Calu3 (cell line): ENCODE data around the gene PPP2R3A. TPM values are rescaled to one million over a fixed set of nuclear protein-coding genes. Genes with fewer than 3 reads are reported as not detected.
A peak's percentile ranks its signal among the peaks of the same experiment; 100 is the strongest.

Experiments used
- BruUV-seq: library from RNA; stranded (reverse); fragments of 400-500 nt; replicated peaks from 2 replicates; lab custom pipeline; 2021; lab: Mats Ljungman, UMichigan
- CTCF ChIA-PET: fragments of 300-600 bp; sonication (Branson Sonifier 250); formaldehyde crosslinking; loops from one replicate; lab custom pipeline; 2022; ENCODE audit warnings: antibody characterized with exemption; lab: Charles Lee
- DNase-seq: peaks from one replicate; pipeline ENCODE4 v3.0.0; 2022
- H3K27ac Mint-ChIP-seq: one replicate; pipeline ENCODE4 v1.8.0; 2022; ENCODE audit warnings: mixed read lengths; ENCODE audit not compliant: unreplicated experiment
- H3K27me3 Mint-ChIP-seq: one replicate; pipeline ENCODE4 v1.8.0; 2022; ENCODE audit warnings: mixed read lengths; ENCODE audit not compliant: unreplicated experiment
- H3K36me3 Mint-ChIP-seq: one replicate; pipeline ENCODE4 v1.8.0; 2022; ENCODE audit warnings: mild to moderate bottlenecking, moderate library complexity, mixed read lengths; ENCODE audit not compliant: insufficient read depth, unreplicated experiment
- H3K4me1 Mint-ChIP-seq: one replicate; pipeline ENCODE4 v1.8.0; 2022; ENCODE audit warnings: mild to moderate bottlenecking, low read depth, mixed read lengths; ENCODE audit not compliant: unreplicated experiment
- H3K4me3 Mint-ChIP-seq: one replicate; pipeline ENCODE4 v1.8.0; 2022; ENCODE audit warnings: mild to moderate bottlenecking, low read depth, moderate library complexity, mixed read lengths; ENCODE audit not compliant: unreplicated experiment
- H3K9me3 Mint-ChIP-seq: one replicate; pipeline ENCODE4 v1.8.0; 2022; ENCODE audit warnings: low read depth, mixed read lengths; ENCODE audit not compliant: unreplicated experiment
- CTCF ChIP-seq: fragments of 200-600 bp; IDR thresholded peaks from one replicate; pipeline ENCODE4 v1.8.0; 2022; ENCODE audit warnings: antibody characterized with exemption; ENCODE audit not compliant: unreplicated experiment
- intact Hi-C: fragments of 100-400 bp; cut with micrococcal nuclease; formaldehyde crosslinking; loops from one replicate; pipeline ENCODE4 v1.10.0; 2022; ENCODE audit not compliant: unreplicated experiment
- total RNA-seq: library from RNA; stranded (reverse); gene quantifications from 2 replicates; pipeline ENCODE4 v1.2.3, GENCODE V29; 2022

The PPP2R3A gene
- total RNA-seq, 1 experiment from 2014 or later: 64.8 TPM

- CTCF ChIA-PET: interaction anchor here (1.1 kb wide), 1 partner anchor 27 kb away, joined by 3 read pairs; no protein-coding TSS in a partner anchor
- H3K36me3 Mint-ChIP-seq: peaks cover 13% of the 10 kb centered on the region
Observed at GRCh38 chr3:135924506-135924905, 41.0 kb upstream of the PPP2R3A start.

GRCh38 chr3:135926664-135927063, 38.9 kb upstream of the PPP2R3A start:
- no peak for TF ChIP-seq CTCF
- intact Hi-C loops: no loop called here
- Mint-ChIP-seq H3K27ac (peak overlapping the region; percentile 6), H3K4me3 (no peak overlapping the region), H3K4me1 (peaks cover 69% of the 10 kb centered on the region), H3K27me3 (no peaks in the 10 kb centered on the region), H3K9me3 (peaks cover 8% of the 10 kb centered on the region), H3K36me3 (peaks cover 13% of the 10 kb centered on the region)
- CTCF ChIA-PET: no interaction called here
- BruUV-seq: no TSS peak
- DNase-seq: no peak

More at GRCh38 chr3:135924506-135924905, 41.0 kb upstream of the PPP2R3A start:
- Mint-ChIP-seq H3K27ac (peak overlapping the region; percentile 27), H3K27me3 (no peaks in the 10 kb centered on the region), H3K9me3 (peaks cover 8% of the 10 kb centered on the region), H3K4me3 (no peak overlapping the region), H3K4me1 (peaks cover 63% of the 10 kb centered on the region)
- DNase-seq: no peak
- TF ChIP-seq CTCF: no peak
- intact Hi-C loops: no loop called here
- no TSS peak for BruUV-seq

GRCh38 chr3:135927155-135927554, 38.4 kb upstream of the PPP2R3A start:
- no TSS peak for BruUV-seq
- no peak for DNase-seq
- H3K36me3 Mint-ChIP-seq: peaks cover 13% of the 10 kb centered on the region
- H3K9me3 Mint-ChIP-seq: peaks cover 8% of the 10 kb centered on the region
- H3K27me3 Mint-ChIP-seq: no peaks in the 10 kb centered on the region
- no peak for TF ChIP-seq CTCF
- peaks cover 69% of the 10 kb centered on the region for H3K4me1 Mint-ChIP-seq
- H3K27ac Mint-ChIP-seq: peak overlapping the region; percentile 7
- intact Hi-C loops: no loop called here
- CTCF ChIA-PET: interaction anchor here (0.6 to 0.7 kb wide), 2 partner anchors 39 to 1120 kb away, joined by 3 to 7 read pairs; no protein-coding TSS in a partner anchor
- H3K4me3 Mint-ChIP-seq: no peak overlapping the region

GRCh38 chr3:135929670-135930069, 35.9 kb upstream of the PPP2R3A start:
- no peak for DNase-seq
- TF ChIP-seq CTCF: no peak
- Mint-ChIP-seq H3K4me3 (no peak overlapping the region), H3K27me3 (no peaks in the 10 kb centered on the region), H3K27ac (no peak overlapping the region), H3K4me1 (peaks cover 50% of the 10 kb centered on the region), H3K36me3 (no peaks in the 10 kb centered on the region), H3K9me3 (peaks cover 7% of the 10 kb centered on the region)
- no TSS peak for BruUV-seq
- intact Hi-C loops: no loop called here
- CTCF ChIA-PET: no interaction called here
